GM23248 (cell line): ENCODE results near the gene TMEM178B.

Source experiments
- EZH2 ChIP-seq: fragments of 200-600 bp; sonication (generic); IDR thresholded peaks from 2 replicates; pipeline ENCODE4 v1.6.1; 2018; ENCODE audit warnings: antibody characterized with exemption, mild to moderate bottlenecking; ENCODE audit not compliant: insufficient read depth, poor library complexity, severe bottlenecking
- EZH2phosphoT487 ChIP-seq: fragments of 200-600 bp; sonication (generic); IDR thresholded peaks from 2 replicates; pipeline ENCODE4 v1.6.1; 2018; ENCODE audit warnings: antibody characterized with exemption, moderate library complexity, mild to moderate bottlenecking, low read depth; ENCODE audit not compliant: insufficient read depth

DNA sequence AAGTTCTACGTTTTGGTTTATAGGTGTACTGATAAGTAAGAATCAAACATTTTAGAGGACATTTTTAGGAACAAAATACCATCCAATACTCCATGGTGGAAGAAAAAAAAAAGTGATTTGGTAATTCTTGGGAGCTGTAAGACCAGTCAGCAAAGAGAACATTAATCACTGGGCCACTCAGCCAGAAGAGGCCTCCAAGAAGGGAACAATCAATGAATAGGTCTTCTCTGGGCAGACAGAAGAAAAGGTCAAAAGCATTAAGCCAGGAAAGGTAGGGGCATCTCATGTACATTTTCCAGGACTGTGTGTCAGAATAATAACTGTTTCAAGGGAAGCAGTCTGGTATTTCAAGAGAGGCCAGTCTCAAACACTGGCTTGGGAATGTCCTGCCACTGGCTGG is 286.9 kb downstream of the TMEM178B start:
- TF ChIP-seq EZH2 (no peak), EZH2phosphoT487 (no peak)
